ENCODE measurements around the gene ARMC2. TPM values are rescaled to one million over a fixed set of nuclear protein-coding genes. Genes with fewer than 3 reads are reported as not detected.
A peak's percentile ranks its signal among the peaks of the same experiment; 100 is the strongest.

Gene ARMC2
- total RNA-seq = 3.7 and 3.9 TPM in 2 replicates
- 1.6 and 1.7 TPM in 2 replicates for polyA plus RNA-seq
- polyA plus RNA-seq (2011; cell fraction: cytosol; rRNA removed) = 3.0 and 3.1 TPM in 2 replicates
- 3.6 and 3.7 TPM in 2 replicates for polyA plus RNA-seq (2011; cell fraction: nucleus; rRNA removed)
- 3.5 TPM in 2 replicates for polyA plus RNA-seq (2012)
- 3.3 and 3.4 TPM in 2 replicates for polyA minus RNA-seq
- polyA minus RNA-seq (2011; cell fraction: cytosol; rRNA and poly(A)+ RNA removed) = 1.8 TPM
- polyA minus RNA-seq (2011; cell fraction: nucleus; rRNA and poly(A)+ RNA removed) = 2.4 and 4.6 TPM in 2 replicates
- Bru-seq, nascent RNA = percentile 38 among the genes with signal in this experiment
- BruChase-seq, experiment 1, labeled RNA remaining after a 6-hour chase = percentile 35 among the genes with signal in this experiment
- percentile 42 among the genes with signal in this experiment for BruChase-seq, experiment 2, labeled RNA remaining after a 2-hour chase
- long read RNA-seq, partial matches to known transcripts = 5 of 6 reads
- long read RNA-seq, other reads (novel, unspliced or antisense) = 1 of 6 reads

GRCh38 chr6:108848116-108848868 is at the start of gene ARMC2:
TSS of gene ARMC2 (plus strand) at chr6:108848422. CDS start at chr6:108854268, 5,846 bp downstream.
- H3K4me2 ChIP-seq (ENCODE audit: insufficient read depth, low read length) = peak within 1 kb of the TSS; percentile 68
- FAIRE-seq (peak; percentile 96), DNase-seq (ENCODE audit: low read depth, low spot score) (peak; percentile 89)
- H2AFZ ChIP-seq (ENCODE audit: low read depth, low read length) = peak within 1 kb of the TSS; percentile 98
- H4K20me1 ChIP-seq (replicated peaks; ENCODE audit: control insufficient read depth, extremely low read depth, insufficient read depth, low read length) = no peaks in the 10 kb centered on the region
- POLR2A ChIA-PET = no interaction called here
- dilution Hi-C loops (cut with MboI; ENCODE audit: extremely low pct_ligation_motif_present, low sequenced_read_pairs) = no loop called here
- H3K9me1 ChIP-seq (replicated peaks; ENCODE audit: control insufficient read depth, extremely low read depth, insufficient read depth, low read length) = no peaks in the 10 kb centered on the region
- H3K27me3 ChIP-seq (ENCODE audit: control insufficient read depth in 2 of 2, insufficient read depth in 2 of 2, low read length in 2 of 2) = no peaks in the 10 kb centered on the region
- CTCF ChIA-PET = interaction anchor here (0.6 to 1.8 kb wide), 14 partner anchors 10 to 325 kb away, joined by 3 to 11 read pairs (median 4); no protein-coding TSS in a partner anchor
- peak within 1 kb of the TSS; percentile 19 for H3K27ac ChIP-seq (ENCODE audit: insufficient read depth, low read depth, low read length)
- H3K36me3 ChIP-seq (ENCODE audit: control insufficient read depth in 2 of 2, extremely low read depth in 1 of 2, insufficient read depth in 2 of 2, low read length in 2 of 2) = no peaks in the 10 kb centered on the region
- H3K4me1 ChIP-seq (ENCODE audit: control insufficient read depth, extremely low read depth, insufficient read depth, low read length) = peaks cover 6% of the 10 kb centered on the region
- no peaks in the 10 kb centered on the region for H3K9me3 ChIP-seq (replicated peaks; ENCODE audit: control insufficient read depth, insufficient read depth, low read length)
- H3K9ac ChIP-seq (replicated peaks; ENCODE audit: extremely low read depth, insufficient read depth, low read length) = peak within 1 kb of the TSS; percentile 50
- no TSS peak for BruUV-seq (replicated peaks)
- TF ChIP-seq GATA2 (IDR thresholded peaks at IDR 0.05; ENCODE audit: insufficient read depth, insufficient read length, low read depth, low read length) (no peak), FOS (IDR thresholded peaks at IDR 0.05; ENCODE audit: borderline replicate concordance, insufficient read depth, low read length) (no peak), POLR2AphosphoS5 (IDR thresholded peaks at IDR 0.05; ENCODE audit: insufficient read depth, low read depth, low read length) (no peak), POLR2A (IDR thresholded peaks at IDR 0.05; ENCODE audit: low read depth, low read length) (peak; percentile 67)
- H3K79me2 ChIP-seq (ENCODE audit: control insufficient read depth, insufficient read depth, low read length) = no peaks in the 10 kb centered on the region
- intact Hi-C loops (cut with micrococcal nuclease) = loop anchor here (10.0 kb wide), 1 partner anchor 537 kb away; the partner anchor contains the start of gene CD164
- peak within 1 kb of the TSS; percentile 34 to 81 (median 62) for H3K4me3 ChIP-seq (replicated peaks in 1 of 3; ENCODE audit: insufficient read depth in 1 of 3, low read depth in 1 of 3, low read length in 3 of 3)
